ENCODE data around the gene HRAS. TPM values are rescaled to one million over a fixed set of nuclear protein-coding genes. Genes with fewer than 3 reads are reported as not detected.

The HRAS gene
- total and polyA plus RNA-seq, 2 donors (not counting 3 experiments of a cell fraction or from before 2014, with no cell fraction given): 103 to 109 TPM

- Histone ChIP-seq H3K27me3 (ENCODE audit: control insufficient read depth in 2 of 2, insufficient read depth in 2 of 2, low read length in 2 of 2) (no peaks in the 10 kb centered on the region), H3K9me3 (replicated peaks; ENCODE audit: control insufficient read depth, insufficient read depth, low read length) (no peaks in the 10 kb centered on the region), H2AFZ (ENCODE audit: low read depth, low read length) (no peak overlapping the region), H3K9ac (replicated peaks; ENCODE audit: extremely low read depth, insufficient read depth, low read length) (no peak overlapping the region), H3K4me3 (replicated peaks in 1 of 3; ENCODE audit: insufficient read depth in 1 of 3, low read depth in 1 of 3, low read length in 3 of 3) (no peak overlapping the region), H3K4me1 (ENCODE audit: control insufficient read depth, extremely low read depth, insufficient read depth, low read length) (peaks cover 3% of the 10 kb centered on the region), H3K27ac (ENCODE audit: insufficient read depth, low read depth, low read length) (no peak overlapping the region), H3K79me2 (ENCODE audit: control insufficient read depth, insufficient read depth, low read length) (no peaks in the 10 kb centered on the region), H3K4me2 (ENCODE audit: insufficient read depth, low read length) (no peak overlapping the region), H3K9me1 (replicated peaks; ENCODE audit: control insufficient read depth, extremely low read depth, insufficient read depth, low read length) (no peaks in the 10 kb centered on the region), H4K20me1 (replicated peaks; ENCODE audit: control insufficient read depth, extremely low read depth, insufficient read depth, low read length) (no peaks in the 10 kb centered on the region), H3K36me3 (ENCODE audit: control insufficient read depth in 2 of 2, extremely low read depth in 1 of 2, insufficient read depth in 2 of 2, low read length in 2 of 2) (no peaks in the 10 kb centered on the region)
- ChIA-PET POLR2A (no interaction called here), CTCF (no interaction called here)
- intact Hi-C loops (cut with micrococcal nuclease) (no loop called here), dilution Hi-C loops (cut with MboI; ENCODE audit: extremely low pct_ligation_motif_present, low sequenced_read_pairs) (no loop called here)
- DNase-seq (ENCODE audit: low read depth, low spot score): no peak
- TF ChIP-seq POLR2A (IDR thresholded peaks at IDR 0.05; ENCODE audit: low read depth, low read length) (no peak), POLR2AphosphoS5 (IDR thresholded peaks at IDR 0.05; ENCODE audit: insufficient read depth, low read depth, low read length) (no peak), FOS (IDR thresholded peaks at IDR 0.05; ENCODE audit: borderline replicate concordance, insufficient read depth, low read length) (no peak), MYC (IDR thresholded peaks at IDR 0.05; ENCODE audit: low read depth, low read length) (no peak), GATA2 (IDR thresholded peaks at IDR 0.05; ENCODE audit: insufficient read depth, insufficient read length, low read depth, low read length) (no peak), JUN (IDR thresholded peaks at IDR 0.05; ENCODE audit: borderline replicate concordance, insufficient read depth, insufficient read length, low read depth) (no peak), CTCF (IDR thresholded peaks at IDR 0.05; ENCODE audit: extremely low read depth in 1 of 2, insufficient read depth in 1 of 2, low read depth in 1 of 2, low read length in 2 of 2) (no peak), MAX (IDR thresholded peaks at IDR 0.05; ENCODE audit: insufficient read depth, insufficient read length) (no peak), EZH2 (IDR thresholded peaks at IDR 0.05; ENCODE audit: borderline replicate concordance, low read depth, low read length, severe bottlenecking) (no peak)
- BruUV-seq (replicated peaks): no TSS peak
- FAIRE-seq: no peak
These were observed 6.1 kb upstream of the HRAS start for GRCh38 chr11:541433-541885.

All from endothelial cell of umbilical vein (primary cell).